Measurements from ENCODE around the gene CBY2.

CBY2 gene

DNA sequence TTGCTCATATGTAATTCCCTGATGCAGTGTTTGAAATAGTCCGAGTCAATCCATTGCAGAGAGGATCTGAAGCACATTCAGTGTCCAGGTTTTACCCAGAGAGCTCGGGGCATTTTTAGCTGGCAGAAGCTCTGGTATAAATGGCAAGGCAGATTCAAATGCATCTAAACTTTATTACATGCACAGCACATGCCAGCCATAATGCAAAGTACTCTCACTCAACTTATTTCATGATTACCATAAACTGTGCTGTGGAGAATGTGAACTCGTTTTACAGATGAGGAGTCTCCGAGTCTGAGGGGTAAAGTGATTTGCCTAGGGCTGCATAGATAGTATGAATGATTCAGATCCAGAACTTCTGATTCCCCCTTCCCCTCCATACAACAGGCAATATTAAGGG lies 13.5 kb upstream of the CBY2 start:
- H3K4me1 ChIP-seq = no peaks in the 10 kb centered on the region
- TF ChIP-seq, protein P1, sequence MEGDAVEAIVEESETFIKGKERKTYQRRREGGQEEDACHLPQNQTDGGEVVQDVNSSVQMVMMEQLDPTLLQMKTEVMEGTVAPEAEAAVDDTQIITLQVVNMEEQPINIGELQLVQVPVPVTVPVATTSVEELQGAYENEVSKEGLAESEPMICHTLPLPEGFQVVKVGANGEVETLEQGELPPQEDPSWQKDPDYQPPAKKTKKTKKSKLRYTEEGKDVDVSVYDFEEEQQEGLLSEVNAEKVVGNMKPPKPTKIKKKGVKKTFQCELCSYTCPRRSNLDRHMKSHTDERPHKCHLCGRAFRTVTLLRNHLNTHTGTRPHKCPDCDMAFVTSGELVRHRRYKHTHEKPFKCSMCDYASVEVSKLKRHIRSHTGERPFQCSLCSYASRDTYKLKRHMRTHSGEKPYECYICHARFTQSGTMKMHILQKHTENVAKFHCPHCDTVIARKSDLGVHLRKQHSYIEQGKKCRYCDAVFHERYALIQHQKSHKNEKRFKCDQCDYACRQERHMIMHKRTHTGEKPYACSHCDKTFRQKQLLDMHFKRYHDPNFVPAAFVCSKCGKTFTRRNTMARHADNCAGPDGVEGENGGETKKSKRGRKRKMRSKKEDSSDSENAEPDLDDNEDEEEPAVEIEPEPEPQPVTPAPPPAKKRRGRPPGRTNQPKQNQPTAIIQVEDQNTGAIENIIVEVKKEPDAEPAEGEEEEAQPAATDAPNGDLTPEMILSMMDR (IDR thresholded peaks at IDR 0.05; ENCODE audit: low read depth, low read length) = no peak
- H3K36me3 ChIP-seq = no peaks in the 10 kb centered on the region
- H3K27me3 ChIP-seq = peaks cover 2% of the 10 kb centered on the region; the same call in 1 of the 2 replicates
- DNase-seq = no peak
- no peak overlapping the region for H3K4me3 ChIP-seq (ENCODE audit: low read depth, low read length)
- no peaks in the 10 kb centered on the region for H3K9me3 ChIP-seq

DNA sequence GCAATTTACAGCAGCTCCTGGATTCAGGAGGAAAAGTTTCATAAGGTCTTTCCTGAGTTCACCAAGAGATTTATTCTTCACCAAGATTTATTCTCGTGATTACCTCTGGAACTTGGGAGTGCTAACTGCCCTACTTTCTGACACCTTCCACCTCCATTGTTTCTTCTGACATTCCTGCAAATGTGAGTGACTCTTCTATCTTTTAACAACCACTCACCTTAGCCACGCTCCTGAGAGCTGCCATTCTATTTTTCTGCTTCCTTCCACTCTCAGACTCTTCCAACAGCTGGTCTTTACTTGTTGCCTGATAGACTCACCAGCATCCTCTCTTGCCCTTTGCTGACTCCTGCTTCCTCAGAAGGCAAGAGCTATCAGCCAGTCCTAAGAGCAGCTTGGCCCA lies 11.5 kb upstream of the CBY2 start:
- H3K4me3 ChIP-seq (ENCODE audit: low read depth, low read length) = no peak overlapping the region
- peaks cover 2% of the 10 kb centered on the region; the same call in 1 of the 2 replicates for H3K27me3 ChIP-seq
- no peaks in the 10 kb centered on the region for H3K9me3 ChIP-seq
- TF ChIP-seq, protein P1 (IDR thresholded peaks at IDR 0.05; ENCODE audit: low read depth, low read length) = no peak
- H3K4me1 ChIP-seq = no peaks in the 10 kb centered on the region
- no peaks in the 10 kb centered on the region for H3K36me3 ChIP-seq
- DNase-seq = no peak

GRCh38 chr13:45691251-45691650 lies 10.9 kb upstream of the CBY2 start:
- H3K4me1 ChIP-seq = no peaks in the 10 kb centered on the region
- TF ChIP-seq, protein P1 (IDR thresholded peaks at IDR 0.05; ENCODE audit: low read depth, low read length) = no peak
- no peaks in the 10 kb centered on the region for H3K9me3 ChIP-seq
- no peaks in the 10 kb centered on the region for H3K36me3 ChIP-seq
- H3K27me3 ChIP-seq = peaks cover 2% of the 10 kb centered on the region; the same call in 1 of the 2 replicates
- no peak overlapping the region for H3K4me3 ChIP-seq (ENCODE audit: low read depth, low read length)
- DNase-seq = no peak

DNA sequence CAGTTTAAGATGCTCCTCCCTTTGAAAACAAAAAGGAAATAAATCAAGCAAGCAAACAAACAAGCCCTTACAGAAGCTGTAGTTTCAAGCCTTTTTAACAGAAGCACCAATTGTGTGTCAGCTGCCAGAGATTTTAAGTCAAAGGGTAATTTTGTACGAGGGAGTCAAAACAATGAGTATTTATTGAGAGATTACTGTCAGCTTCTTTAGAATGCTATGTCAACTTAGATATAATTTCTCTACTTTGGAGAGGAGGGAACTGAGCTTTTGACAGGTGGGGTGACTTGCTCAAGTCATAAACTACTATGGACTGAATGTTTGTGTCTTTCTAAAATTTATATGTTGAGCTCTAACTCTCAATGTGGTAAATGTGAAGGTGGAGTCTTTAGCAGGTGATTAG lies 10.5 kb upstream of the CBY2 start:
- TF ChIP-seq, protein P1 (IDR thresholded peaks at IDR 0.05; ENCODE audit: low read depth, low read length) = no peak
- no peaks in the 10 kb centered on the region for H3K36me3 ChIP-seq
- no peaks in the 10 kb centered on the region for H3K4me1 ChIP-seq
- no peaks in the 10 kb centered on the region for H3K9me3 ChIP-seq
- DNase-seq = no peak
- H3K4me3 ChIP-seq (ENCODE audit: low read depth, low read length) = no peak overlapping the region
- H3K27me3 ChIP-seq = peaks cover 2% of the 10 kb centered on the region; the same call in 1 of the 2 replicates

- H3K27me3 ChIP-seq = peaks cover 12% of the 10 kb centered on the region
- H3K4me3 ChIP-seq (ENCODE audit: low read depth, low read length) = no peak overlapping the region
- no peaks in the 10 kb centered on the region for H3K36me3 ChIP-seq
- no peaks in the 10 kb centered on the region for H3K9me3 ChIP-seq
- no peak for DNase-seq
- no peaks in the 10 kb centered on the region for H3K4me1 ChIP-seq
- TF ChIP-seq, protein P1 (IDR thresholded peaks at IDR 0.05; ENCODE audit: low read depth, low read length) = no peak
Measured at GRCh38 chr13:45695198-45695730, 6.9 kb upstream of the CBY2 start.

DNA sequence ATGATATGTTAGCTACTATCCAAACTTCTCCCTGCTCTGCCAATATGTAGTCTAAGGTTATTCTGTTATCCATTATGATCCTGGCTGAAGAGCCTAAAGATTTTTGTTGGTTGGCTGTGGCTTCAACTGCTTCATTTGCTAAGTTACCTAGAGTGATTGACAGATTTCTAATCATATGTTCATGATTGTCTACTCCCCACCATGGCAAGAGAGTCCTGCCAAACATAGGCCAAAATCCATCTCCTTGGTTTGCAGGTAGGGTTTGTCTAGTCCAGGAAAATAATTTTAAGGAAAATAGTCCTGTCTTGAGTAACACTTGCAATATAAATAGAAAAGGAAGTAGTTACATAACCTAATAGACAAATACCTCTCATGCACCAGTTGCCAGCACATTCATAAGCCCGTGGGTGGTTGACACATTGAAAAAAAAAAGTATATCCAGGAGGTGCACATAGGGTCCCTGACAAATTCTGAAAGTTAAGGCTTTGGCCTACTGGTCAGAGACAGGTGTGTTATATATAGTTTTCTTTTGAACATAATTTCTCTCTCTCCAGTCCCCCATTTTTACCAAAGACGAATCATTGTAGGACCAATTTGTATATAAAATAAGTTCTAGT lies 5.4 kb upstream of the CBY2 start:
- no peak overlapping the region for H3K4me3 ChIP-seq (ENCODE audit: low read depth, low read length)

More for the DNA sequence above, 5.4 kb upstream of the CBY2 start:
- no peak for DNase-seq
- H3K27me3 ChIP-seq = peaks cover 19% of the 10 kb centered on the region
- no peaks in the 10 kb centered on the region for H3K36me3 ChIP-seq
- H3K9me3 ChIP-seq = no peaks in the 10 kb centered on the region
- TF ChIP-seq, protein P1 (IDR thresholded peaks at IDR 0.05; ENCODE audit: low read depth, low read length) = no peak
- H3K4me1 ChIP-seq = no peaks in the 10 kb centered on the region

Data from BE2C (cell line).